GM21423 (cell line): ENCODE measurements around the gene UMOD.

Experiments used
- ATAC-seq: cut with Tn5 transposase; IDR thresholded peaks from one replicate; pipeline ENCODE4 v1.9.1; 2021; ENCODE audit warnings: mild to moderate bottlenecking, moderate library complexity; ENCODE audit not compliant: unreplicated experiment

Gene UMOD

DNA sequence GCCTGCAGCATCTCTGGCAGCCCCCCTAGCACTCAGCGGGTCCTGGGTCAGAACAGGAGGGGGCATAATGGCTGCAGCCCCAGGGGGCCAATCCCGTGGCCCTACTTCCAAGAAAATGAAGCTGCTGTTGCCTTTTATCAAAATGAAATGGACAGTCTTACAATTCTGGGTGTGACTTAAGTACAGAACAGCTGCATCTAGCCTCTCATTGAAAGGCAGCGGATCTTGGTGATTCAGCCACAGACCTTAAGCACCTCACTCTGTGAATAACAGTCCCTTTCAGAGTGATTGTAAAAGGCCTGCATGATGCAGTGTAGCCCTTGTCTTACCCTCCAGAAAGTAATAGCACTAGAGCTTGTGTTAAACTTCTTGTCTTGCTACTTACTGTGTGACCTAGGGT, 11.5 kb upstream of the UMOD start:
- no peak for ATAC-seq

GRCh38 chr16:20363191-20363590, 10.7 kb upstream of the UMOD start:
- ATAC-seq: no peak

DNA sequence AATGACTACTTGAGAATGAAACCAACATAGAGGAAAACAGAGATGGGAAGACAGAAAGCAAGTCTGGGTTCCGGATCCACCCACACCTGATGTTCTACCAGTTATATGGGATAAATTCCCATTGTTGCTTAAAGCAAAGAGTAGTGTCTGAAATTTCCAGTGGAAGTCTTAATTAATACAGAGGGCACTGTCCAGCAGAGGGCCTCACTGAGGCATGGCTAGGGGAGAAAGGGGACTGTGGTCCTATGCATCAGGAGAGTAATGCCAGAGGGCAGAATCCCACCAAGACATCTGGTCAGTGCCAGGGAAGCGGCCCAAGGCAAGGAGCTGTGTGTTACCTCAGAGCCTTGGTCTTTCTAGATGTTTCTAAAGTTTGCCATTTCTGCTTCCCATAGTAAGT, 7.5 kb upstream of the UMOD start:
- no peak for ATAC-seq

DNA sequence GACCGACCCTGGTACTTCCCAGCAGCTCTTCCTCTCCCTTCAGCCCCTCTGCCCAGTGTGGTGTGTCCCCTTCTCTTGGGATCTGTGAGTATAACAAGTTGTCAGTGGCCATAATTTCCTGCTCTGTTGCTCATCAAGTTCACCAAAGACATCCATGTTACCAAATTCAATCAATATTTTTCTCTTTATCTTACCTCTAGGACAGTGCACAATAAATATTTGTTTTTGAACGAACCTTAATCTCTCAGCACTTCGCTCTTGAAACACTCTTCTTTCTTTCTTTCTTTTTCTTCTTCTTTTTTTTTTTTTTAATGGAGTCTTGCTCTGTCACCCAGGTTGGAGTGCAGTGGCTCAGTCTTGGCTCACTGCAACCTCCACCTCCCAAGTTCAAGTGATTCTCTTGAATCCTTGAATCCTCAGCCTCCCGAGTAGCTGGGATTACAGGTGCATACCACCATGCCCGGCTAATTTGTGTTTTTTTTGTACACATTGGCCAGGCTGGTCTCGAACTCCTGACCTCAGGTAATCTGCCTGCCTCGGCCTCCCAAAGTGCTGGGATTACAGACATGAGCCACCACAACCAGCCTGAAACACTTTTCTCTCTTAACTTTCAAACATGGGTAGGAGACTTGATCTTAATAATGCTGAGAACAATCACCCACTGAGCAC, 2.7 kb upstream of the UMOD start:
- no peak for ATAC-seq

DNA sequence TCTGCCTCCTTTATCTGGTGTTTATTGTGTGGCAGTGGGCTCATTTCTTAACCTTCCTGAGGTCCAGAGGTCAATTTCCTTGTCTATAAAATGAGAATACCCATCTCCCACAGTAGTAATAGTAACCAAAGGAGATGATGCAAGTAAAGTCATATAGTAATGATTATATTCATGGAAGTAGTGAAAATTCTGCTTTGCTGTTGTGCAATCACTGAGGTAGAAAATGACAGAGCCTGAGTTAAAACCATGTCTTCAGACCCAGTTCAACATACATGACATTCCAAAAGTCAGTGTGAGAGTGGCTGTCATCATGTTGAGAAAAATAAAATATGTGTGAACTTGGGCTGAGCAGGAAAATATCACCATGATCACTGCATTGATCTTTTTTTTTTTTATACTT, 864 bp upstream of the UMOD start:
- no peak for ATAC-seq

DNA sequence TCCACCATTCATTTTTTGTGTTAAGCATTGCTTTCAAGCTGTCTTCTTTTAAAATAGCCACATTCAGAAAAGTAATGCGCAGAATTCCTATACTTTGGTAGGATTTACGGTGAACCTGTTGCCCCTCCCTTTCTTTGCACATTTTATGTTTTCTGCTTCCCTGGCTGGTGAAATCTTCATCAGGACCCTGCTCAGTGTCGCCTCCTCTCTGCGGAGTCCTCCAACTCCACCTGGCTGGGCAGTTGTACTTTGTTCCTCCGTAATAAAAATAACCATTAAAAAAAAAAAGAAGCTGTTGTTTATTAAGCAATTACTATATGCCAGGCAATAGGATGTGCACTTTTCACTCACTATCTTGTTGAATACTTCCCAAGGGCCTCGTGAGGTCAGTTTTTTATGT, 2.9 kb downstream of the UMOD start:
- no peak for ATAC-seq

DNA sequence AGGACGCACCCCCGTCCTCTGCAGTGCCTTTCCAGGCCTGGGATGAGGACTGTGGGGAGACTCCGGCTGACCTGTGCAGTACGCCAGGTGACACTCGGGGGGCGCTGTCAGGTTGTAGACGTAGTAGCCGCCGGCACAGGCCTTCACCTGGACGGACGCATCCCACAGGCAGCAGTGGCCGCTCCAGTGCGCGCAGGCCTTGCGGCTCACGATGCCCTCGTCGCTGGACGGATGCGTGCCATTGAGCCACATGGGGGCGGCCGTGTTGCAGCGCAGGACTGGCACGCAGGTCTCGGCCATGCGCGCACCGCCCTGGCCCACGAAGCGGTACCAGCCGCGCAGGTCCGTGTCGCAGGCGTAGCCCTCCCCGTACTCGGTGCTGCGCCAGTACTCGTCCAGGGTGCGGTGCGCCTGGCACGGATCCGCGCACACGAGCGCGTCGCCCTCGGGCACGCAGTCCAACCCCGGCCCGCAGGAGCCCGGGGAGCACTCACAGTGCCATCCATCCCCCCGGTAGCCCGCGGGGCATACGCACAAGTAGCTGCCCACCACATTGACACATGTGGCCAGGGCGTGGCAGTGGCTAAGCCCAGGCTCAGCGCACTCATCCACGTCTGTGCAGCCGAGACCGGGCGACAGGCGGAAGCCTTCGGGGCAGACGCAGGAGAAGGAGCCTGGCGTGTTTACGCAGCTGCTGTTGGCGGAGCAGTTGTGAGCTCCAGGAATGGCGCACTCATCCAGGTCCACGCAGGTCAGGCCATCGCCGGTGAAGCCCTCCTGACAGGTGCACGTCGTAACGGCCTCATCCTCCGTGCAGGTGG, 3.9 kb downstream of the UMOD start:
- ATAC-seq: no peak

DNA sequence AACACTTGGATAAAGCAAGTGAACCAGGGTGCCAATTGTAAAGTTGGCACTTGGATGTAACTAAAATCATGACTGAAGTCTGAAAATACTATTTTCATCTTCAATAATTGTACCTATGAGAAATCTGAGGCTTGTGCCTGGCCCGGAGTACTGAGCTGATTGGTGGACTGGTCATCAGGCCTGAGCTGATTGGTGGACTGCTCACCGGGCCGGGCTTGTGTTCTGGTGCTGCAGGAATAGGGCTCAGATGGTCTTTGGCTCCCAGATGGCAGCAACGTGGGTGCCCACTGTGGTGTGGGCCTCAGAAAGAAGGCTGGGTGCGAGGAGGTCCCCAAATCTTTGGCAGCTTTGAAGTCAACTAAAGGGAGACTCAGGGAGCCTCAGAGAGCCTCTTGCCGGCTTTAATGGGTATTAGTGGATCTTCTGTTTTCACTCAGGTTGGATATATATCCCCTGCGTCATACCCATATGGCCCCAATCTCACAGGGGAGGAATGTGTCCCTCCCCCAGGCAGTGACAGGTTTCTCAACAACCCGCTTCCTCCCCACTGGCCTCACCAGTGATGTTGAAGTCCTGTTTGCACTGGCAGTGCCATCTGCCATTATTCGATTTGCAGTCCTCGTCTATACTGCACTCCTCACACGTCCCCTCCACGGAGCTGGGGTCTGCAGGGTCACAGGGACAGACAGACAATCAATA, 4.7 kb downstream of the UMOD start:
- ATAC-seq: no peak

GRCh38 chr16:20344611-20345010, 7.9 kb downstream of the UMOD start:
- no peak for ATAC-seq

GRCh38 chr16:20339744-20340143, 12.8 kb downstream of the UMOD start:
- ATAC-seq: no peak

DNA sequence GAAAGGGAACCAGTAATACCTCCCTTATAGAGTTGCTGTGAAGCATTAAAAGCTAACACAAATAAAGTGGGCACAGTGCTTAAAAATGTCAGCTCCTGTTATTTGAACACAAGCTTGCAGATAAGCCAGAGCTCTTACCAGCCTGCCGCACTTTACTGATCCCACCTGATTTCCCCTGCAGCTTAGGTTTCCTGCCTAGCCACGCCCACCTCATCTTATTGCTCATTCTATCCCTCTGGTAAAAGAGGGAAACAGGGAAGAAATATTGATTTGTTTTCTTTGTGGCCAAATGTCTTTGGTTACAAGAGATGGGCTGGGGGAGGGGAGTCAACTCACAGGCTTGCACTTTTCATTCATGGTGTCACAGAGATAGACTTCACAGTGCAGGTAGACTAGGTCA, 15.6 kb downstream of the UMOD start:
- ATAC-seq: no peak

- no peak for ATAC-seq
These were observed 18.1 kb downstream of the UMOD start for GRCh38 chr16:20334396-20334795.

DNA sequence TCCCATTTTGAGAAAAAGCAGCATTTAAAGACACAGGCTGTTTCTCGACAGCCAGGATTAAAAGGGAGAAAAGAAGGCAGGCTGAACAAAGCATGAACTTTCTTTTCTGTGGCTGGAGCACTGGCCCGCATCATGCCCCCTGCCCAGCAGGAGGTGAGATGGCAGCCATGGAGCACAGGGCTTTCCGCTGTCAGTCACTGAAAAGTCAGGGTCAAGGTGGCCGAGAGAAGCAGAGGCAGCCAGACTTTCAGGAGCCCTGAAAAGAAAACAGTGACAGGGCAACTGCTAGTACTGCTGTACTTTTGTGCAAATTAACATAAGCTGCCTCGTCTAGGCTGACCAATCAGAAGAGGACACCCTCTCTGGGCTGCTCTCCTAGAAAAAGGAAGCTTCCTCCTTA, 19.4 kb downstream of the UMOD start:
- ATAC-seq: no peak

- ATAC-seq: no peak
These were observed 20.1 kb downstream of the UMOD start for GRCh38 chr16:20332411-20332810.

DNA sequence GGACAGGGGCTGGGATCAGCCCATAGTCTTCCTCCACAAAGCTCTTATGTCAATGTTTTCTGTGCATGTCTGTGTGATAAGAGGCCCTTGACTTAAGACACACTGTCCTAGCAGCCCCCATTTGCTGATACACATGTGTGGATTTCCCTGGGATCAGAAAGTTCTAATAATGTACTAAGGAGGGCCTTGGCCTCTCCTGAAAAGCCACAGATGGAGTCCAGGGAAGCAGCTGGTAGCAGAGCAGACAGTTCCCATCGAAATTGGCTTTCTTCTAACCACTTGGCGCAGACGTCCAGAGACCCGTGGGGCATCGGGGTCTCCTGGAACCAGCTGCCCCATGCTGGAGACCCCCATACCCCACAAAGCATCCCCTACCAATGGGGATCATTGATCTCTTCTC, 20.9 kb downstream of the UMOD start:
- no peak for ATAC-seq

GRCh38 chr16:20329392-20330138, 22.9 kb downstream of the UMOD start:
- ATAC-seq: no peak

DNA sequence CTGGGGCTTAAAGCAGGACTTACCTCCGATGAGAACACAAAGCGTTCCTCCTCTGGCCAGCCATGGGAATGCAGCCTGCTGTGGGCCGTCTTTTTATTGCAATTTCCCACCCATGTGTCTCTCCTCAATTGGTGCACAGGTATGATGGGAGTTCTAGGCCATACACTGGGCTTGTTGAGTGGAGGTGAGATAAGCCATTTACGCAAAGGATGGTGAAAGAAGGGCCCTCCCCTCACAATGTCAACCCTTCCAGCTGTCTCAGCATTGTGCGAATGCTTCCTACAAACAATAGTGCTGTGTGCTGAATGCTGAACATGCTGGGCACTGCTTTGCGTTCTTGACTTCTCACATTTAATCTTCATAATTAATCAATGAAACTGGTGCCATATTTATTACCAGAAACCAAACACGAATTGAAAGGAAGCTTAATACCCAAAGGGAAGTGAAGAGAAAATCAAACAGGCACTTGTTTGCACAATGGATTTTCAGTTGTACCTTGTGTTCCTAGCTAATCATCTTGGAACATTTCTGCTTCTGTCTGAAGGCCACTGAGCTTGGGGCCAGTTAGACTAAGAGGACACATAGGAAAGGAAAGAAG, 25.0 kb downstream of the UMOD start, which contains the start of gene GP2:
Gene GP2 (minus strand): TSS at position 70 of the 598 bp plus-strand sequence. CDS start 1,082 bp downstream, outside the sequence.
- ATAC-seq: no peak

- no peak for ATAC-seq
These were observed 26.2 kb downstream of the UMOD start for GRCh38 chr16:20326321-20326720.

DNA sequence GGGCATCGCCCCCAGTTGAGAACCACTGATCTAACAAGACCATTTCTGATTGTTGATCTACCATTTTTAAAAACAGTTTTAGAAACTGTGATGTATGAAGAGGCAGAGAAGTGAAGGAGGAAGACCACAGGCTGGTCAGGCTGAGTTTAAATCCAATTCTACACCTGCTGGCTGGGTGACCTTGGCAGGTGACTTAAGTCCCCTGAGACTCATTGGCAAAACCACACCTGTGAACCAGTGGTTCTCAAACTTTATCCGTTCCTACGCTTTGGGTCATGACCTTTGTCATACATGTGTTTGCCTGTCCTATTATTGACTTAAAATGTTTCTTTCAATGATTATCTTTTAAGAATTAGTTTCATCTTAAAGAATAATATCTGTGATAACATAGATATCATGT, 27.5 kb downstream of the UMOD start:
- ATAC-seq: no peak

DNA sequence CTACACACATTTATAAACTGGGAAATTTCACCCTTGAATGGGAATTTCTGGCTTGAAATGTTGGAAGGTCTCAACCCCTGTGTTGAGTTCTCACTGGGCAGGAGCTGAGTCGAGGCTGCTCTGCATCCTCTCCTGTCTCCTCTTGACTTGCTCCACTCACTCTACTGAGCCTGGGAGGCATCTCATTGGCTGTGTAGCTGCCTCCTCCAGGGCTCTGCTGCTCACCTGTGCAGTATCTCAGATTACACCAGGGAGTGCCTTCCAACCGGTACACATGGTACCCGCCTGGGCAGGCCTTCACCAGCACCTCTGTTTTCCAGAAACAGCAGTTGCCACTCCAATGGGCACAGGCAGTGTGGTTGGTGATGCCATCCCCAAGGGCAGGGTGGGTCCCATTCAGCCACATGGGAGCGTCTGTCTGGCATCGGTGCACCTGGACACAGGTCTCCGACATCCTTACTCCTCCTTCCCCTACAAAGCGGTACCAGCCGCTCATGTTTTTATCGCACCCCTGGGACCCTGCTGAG, 28.9 kb downstream of the UMOD start:
- no peak for ATAC-seq
